GM23338 (cell line): ENCODE measurements around the gene ITFG1. TPM values are rescaled to one million over a fixed set of nuclear protein-coding genes. Genes with fewer than 3 reads are reported as not detected.

ENCODE experiments used
- ATAC-seq: fragments of 200-7000 bp; cut with Tn5 transposase; 3 replicates; pipeline ENCODE4 v1.9.1; 2020
- DNase-seq: peaks from one replicate; pipeline ENCODE4 v3.0.0-alpha.2; 2015; ENCODE audit warnings: low spot score
- H2AFZ ChIP-seq: fragments of 200-600 bp; sonication (generic); 2 replicates; pipeline ENCODE4 v1.8.0; 2016; ENCODE audit warnings: antibody characterized with exemption, mild to moderate bottlenecking, moderate library complexity
- H3F3A ChIP-seq: fragments of 200-600 bp; sonication (generic); replicated peaks from 2 replicates; pipeline ENCODE4 v1.8.0; 2017; ENCODE audit warnings: antibody characterized with exemption, mixed run types, low read depth
- H3K27ac ChIP-seq: fragments of 200-600 bp; sonication (generic); 2 replicates; pipeline ENCODE4 v1.6.1; 2016; ENCODE audit warnings: low read depth
- H3K27me3 ChIP-seq: fragments of 200-600 bp; sonication (generic); 2 replicates; pipeline ENCODE4 v1.8.0; 2016; ENCODE audit warnings: mild to moderate bottlenecking, mixed run types, moderate library complexity; ENCODE audit not compliant: insufficient read depth
- H3K36me3 ChIP-seq: fragments of 200-600 bp; sonication (generic); 2 replicates; pipeline ENCODE4 v1.8.0; 2016; ENCODE audit warnings: mild to moderate bottlenecking; ENCODE audit not compliant: insufficient read depth
- H3K4me1 ChIP-seq: fragments of 200-600 bp; sonication (generic); 2 replicates; pipeline ENCODE4 v1.8.0; 2016; ENCODE audit warnings: mild to moderate bottlenecking, moderate library complexity; ENCODE audit not compliant: insufficient read depth
- H3K4me2 ChIP-seq: fragments of 200-600 bp; sonication (generic); 2 replicates; pipeline ENCODE4 v1.7.1; 2017; ENCODE audit warnings: mixed run types
- H3K4me3 ChIP-seq: fragments of 200-600 bp; sonication (generic); 2 replicates; pipeline ENCODE4 v1.6.1; 2016; ENCODE audit warnings: mixed run types
- H3K79me2 ChIP-seq: fragments of 200-600 bp; sonication (generic); replicated peaks from 2 replicates; pipeline ENCODE4 v1.8.0; 2017; ENCODE audit warnings: mild to moderate bottlenecking; ENCODE audit not compliant: insufficient read depth
- H3K9me2 ChIP-seq: fragments of 200-600 bp; sonication (generic); 2 replicates; pipeline ENCODE4 v1.8.0; 2017; ENCODE audit not compliant: insufficient read depth
- H4K20me1 ChIP-seq: fragments of 200-600 bp; sonication (generic); replicated peaks from 2 replicates; pipeline ENCODE4 v1.8.0; 2017; ENCODE audit warnings: mild to moderate bottlenecking; ENCODE audit not compliant: insufficient read depth
- H3K27ac Mint-ChIP-seq: 2 replicates; pipeline ENCODE4 v1.8.0; 2020; ENCODE audit warnings: inconsistent platforms, mild to moderate bottlenecking, moderate library complexity, mixed read lengths
- H3K27me3 Mint-ChIP-seq: 3 replicates; pipeline ENCODE4 v1.8.0; 2022; ENCODE audit warnings: low read depth, mild to moderate bottlenecking, moderate library complexity, mixed read lengths, inconsistent platforms; ENCODE audit not compliant: insufficient read depth, poor library complexity
- H3K36me3 Mint-ChIP-seq: 3 replicates; pipeline ENCODE4 v1.8.0; 2021; ENCODE audit warnings: low read depth, mild to moderate bottlenecking, inconsistent platforms, moderate library complexity, mixed read lengths
- H3K4me1 Mint-ChIP-seq: 3 replicates; pipeline ENCODE4 v1.8.0; 2020; ENCODE audit warnings: mild to moderate bottlenecking, inconsistent platforms, mixed read lengths
- H3K4me3 Mint-ChIP-seq: 3 replicates; pipeline ENCODE4 v1.8.0; 2021; ENCODE audit warnings: moderate library complexity, mild to moderate bottlenecking, inconsistent platforms, mixed read lengths
- H3K9me3 Mint-ChIP-seq: 3 replicates; pipeline ENCODE4 v1.8.0; 2020; ENCODE audit warnings: moderate library complexity, mild to moderate bottlenecking, inconsistent platforms, mixed read lengths
- CREB1 ChIP-seq: fragments of 250-450 bp; sonication (Bioruptor Pico); IDR thresholded peaks from 2 replicates; pipeline ENCODE4 v1.5.0; 2020; ENCODE audit warnings: low read depth, mild to moderate bottlenecking, moderate library complexity
- CTCF ChIP-seq, 2 experiments: fragments of 200-600 bp in 1 of 2; sonication (generic) in 1 of 2; conservative IDR thresholded peaks; 2 replicates each; pipeline versions ENCODE4 v1.5.1 to v1.6.1; 2016 to 2017; ENCODE audit warnings: antibody characterized with exemption in 2 of 2, low read depth in 2 of 2, mild to moderate bottlenecking in 2 of 2, moderate library complexity in 1 of 2
- JUNB ChIP-seq: IDR thresholded peaks from one replicate; pipeline ENCODE4 v1.6.1; 2016; ENCODE audit warnings: antibody characterized with exemption; ENCODE audit not compliant: unreplicated experiment
- NANOG ChIP-seq: IDR thresholded peaks from 2 replicates; pipeline ENCODE4 v1.6.1; 2016; ENCODE audit warnings: antibody characterized with exemption, borderline replicate concordance
- STAT1 ChIP-seq: IDR thresholded peaks from one replicate; pipeline ENCODE4 v1.6.1; 2016; ENCODE audit warnings: antibody characterized with exemption; ENCODE audit not compliant: unreplicated experiment
- ZNF331 ChIP-seq: fragments of 250-450 bp; sonication (Bioruptor Pico); IDR thresholded peaks from 2 replicates; pipeline ENCODE4 v1.5.0; 2020; ENCODE audit warnings: low read depth, mild to moderate bottlenecking, moderate library complexity
- ZNF462 ChIP-seq: fragments of 250-450 bp; sonication (Bioruptor Pico); IDR thresholded peaks from 2 replicates; pipeline ENCODE4 v1.5.0; 2020; ENCODE audit warnings: mild to moderate bottlenecking, moderate library complexity
- polyA plus RNA-seq: library from polyadenylated mRNA; unstranded; fragments of >200 nt; fragmentation: Nextera tagmentation; extraction: Ambion mirVana; gene quantifications from 2 replicates; pipeline ENCODE4 v1.2.1, GENCODE V29; 2016
- total RNA-seq: library from RNA; depleted of rRNA; stranded (reverse); fragments of >200 nt; shearing (Covaris generic); gene quantifications from 2 replicates; pipeline ENCODE4 v1.2.3, GENCODE V29; 2014

Gene ITFG1
- total and polyA plus RNA-seq, 2 experiments from 2014 or later, result 18.5 to 26.9 TPM

DNA sequence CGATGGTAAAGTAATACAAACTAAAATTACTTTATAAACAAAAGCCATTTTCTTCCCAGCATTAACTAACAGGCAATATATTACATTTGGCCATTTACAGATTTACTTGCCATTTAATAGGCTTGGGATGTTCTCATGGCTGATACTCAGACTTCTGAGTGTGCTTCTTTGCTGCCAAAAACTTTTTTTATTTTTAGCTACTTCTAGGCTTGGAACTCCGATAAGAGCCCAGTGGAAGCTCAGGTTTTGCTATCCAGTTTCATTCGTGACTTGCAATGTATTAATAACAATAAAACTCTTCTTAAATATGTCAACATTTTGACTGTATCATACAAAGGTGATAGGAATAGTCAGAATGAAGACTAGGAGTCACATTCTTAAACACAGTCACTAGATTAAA lies 152.3 kb downstream of the ITFG1 start (continued):
- no peak for TF ChIP-seq ZNF462
- no peak for TF ChIP-seq CREB1 (CRISPR knock-in tag)
- no peak for TF ChIP-seq NANOG
- no peak for TF ChIP-seq JUNB

DNA sequence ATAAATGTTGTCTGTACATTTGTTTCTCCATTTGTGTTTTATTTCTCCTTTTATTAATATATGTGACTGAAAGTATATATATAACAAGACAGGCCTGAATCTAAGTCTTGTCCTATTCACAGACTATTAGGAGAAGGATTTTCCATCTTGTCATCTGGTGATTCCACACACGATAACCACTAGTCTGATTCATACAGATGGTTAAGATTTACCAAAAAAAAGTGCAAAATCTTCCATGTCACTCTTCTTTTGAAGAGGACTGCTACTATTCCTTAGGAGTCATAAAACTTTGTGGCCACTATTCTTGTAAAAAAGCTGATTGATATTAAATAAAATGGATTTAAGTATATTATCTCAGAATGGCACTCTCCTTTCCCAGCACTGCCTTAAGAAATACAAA lies 156.3 kb downstream of the ITFG1 start:
- DNase-seq (no peak), ATAC-seq (no peak)
- TF ChIP-seq JUNB, result no peak
- H3K27ac Mint-ChIP-seq, result no peak overlapping the region
- Histone ChIP-seq H3K4me3 (no peak overlapping the region), H3K36me3 (no peaks in the 10 kb centered on the region), H3K4me2 (no peak overlapping the region), H3K79me2 (no peaks in the 10 kb centered on the region), H3K27me3 (no peaks in the 10 kb centered on the region), H3K4me1 (0 out of 2 replicates have a peak, but pooled peaks cover 2% of the 10 kb centered on the region), H3K27ac (no peak overlapping the region), H3K9me2 (no peaks in the 10 kb centered on the region), H2AFZ (no peak overlapping the region), H3F3A (no peaks in the 10 kb centered on the region), H4K20me1 (no peaks in the 10 kb centered on the region)
- no peaks in the 10 kb centered on the region for H3K36me3 Mint-ChIP-seq
- H3K9me3 Mint-ChIP-seq, result no peaks in the 10 kb centered on the region; the same call in 2 of the 3 replicates
- no peak overlapping the region for H3K4me3 Mint-ChIP-seq
- no peaks in the 10 kb centered on the region for H3K27me3 Mint-ChIP-seq
- no peaks in the 10 kb centered on the region for H3K4me1 Mint-ChIP-seq

DNA sequence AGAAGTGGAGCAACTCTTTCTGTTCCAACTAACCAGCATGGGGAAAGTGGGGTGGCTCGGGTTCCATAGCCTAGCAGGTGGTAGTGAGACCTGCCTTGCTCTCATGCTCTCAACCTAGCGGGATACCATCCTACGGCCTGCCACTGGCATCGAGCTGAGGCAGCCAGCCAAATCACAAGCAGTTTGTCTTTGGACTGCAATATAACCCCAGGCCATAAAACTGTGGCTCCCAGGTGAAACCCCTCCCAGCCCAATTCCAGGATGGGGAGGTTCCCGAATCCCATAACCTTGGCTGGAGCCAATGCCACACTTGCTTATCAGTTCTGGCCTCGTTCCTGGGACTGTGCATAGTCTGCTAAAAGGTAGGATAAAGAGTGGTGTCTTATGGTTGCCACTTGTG lies 161.3 kb downstream of the ITFG1 start:
- Histone ChIP-seq H3K4me2 (no peak overlapping the region), H3K4me3 (no peak overlapping the region), H2AFZ (no peak overlapping the region), H3F3A (no peaks in the 10 kb centered on the region), H4K20me1 (no peaks in the 10 kb centered on the region), H3K4me1 (no peaks in the 10 kb centered on the region), H3K27me3 (no peaks in the 10 kb centered on the region), H3K9me2 (no peaks in the 10 kb centered on the region), H3K79me2 (no peaks in the 10 kb centered on the region), H3K36me3 (no peaks in the 10 kb centered on the region), H3K27ac (no peak overlapping the region)
- peaks cover 5% of the 10 kb centered on the region; the same call in 1 of the 3 replicates for H3K36me3 Mint-ChIP-seq
- H3K27ac Mint-ChIP-seq, result no peak overlapping the region
- TF ChIP-seq STAT1, result no peak
- TF ChIP-seq CREB1 (CRISPR knock-in tag), result no peak
- no peak for TF ChIP-seq CTCF (conservative IDR thresholded peaks at IDR 0.05; ENCODE audit: low read depth in 2 of 2)
- no peak for TF ChIP-seq ZNF331
- H3K4me3 Mint-ChIP-seq, result no peak overlapping the region
- no peaks in the 10 kb centered on the region for H3K4me1 Mint-ChIP-seq
- H3K9me3 Mint-ChIP-seq, result no peaks in the 10 kb centered on the region; the same call in 1 of the 3 replicates
- no peak for ATAC-seq
- peaks cover 3% of the 10 kb centered on the region for H3K27me3 Mint-ChIP-seq
- DNase-seq, result no peak
